ENCODE data around the gene DRG1.

GRCh38 chr22:31394326-31394725 is 5.1 kb upstream of the DRG1 start:
- TF ChIP-seq, protein P1, sequence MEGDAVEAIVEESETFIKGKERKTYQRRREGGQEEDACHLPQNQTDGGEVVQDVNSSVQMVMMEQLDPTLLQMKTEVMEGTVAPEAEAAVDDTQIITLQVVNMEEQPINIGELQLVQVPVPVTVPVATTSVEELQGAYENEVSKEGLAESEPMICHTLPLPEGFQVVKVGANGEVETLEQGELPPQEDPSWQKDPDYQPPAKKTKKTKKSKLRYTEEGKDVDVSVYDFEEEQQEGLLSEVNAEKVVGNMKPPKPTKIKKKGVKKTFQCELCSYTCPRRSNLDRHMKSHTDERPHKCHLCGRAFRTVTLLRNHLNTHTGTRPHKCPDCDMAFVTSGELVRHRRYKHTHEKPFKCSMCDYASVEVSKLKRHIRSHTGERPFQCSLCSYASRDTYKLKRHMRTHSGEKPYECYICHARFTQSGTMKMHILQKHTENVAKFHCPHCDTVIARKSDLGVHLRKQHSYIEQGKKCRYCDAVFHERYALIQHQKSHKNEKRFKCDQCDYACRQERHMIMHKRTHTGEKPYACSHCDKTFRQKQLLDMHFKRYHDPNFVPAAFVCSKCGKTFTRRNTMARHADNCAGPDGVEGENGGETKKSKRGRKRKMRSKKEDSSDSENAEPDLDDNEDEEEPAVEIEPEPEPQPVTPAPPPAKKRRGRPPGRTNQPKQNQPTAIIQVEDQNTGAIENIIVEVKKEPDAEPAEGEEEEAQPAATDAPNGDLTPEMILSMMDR (IDR thresholded peaks at IDR 0.05), result no peak
- TF ChIP-seq POLR2AphosphoS5 (IDR thresholded peaks at IDR 0.05; ENCODE audit: insufficient read depth in 1 of 2, low read depth in 1 of 2) (no peak), POLR2A (IDR thresholded peaks at IDR 0.05) (no peak)
